Peyer's patch (tissue), 4 donors: ENCODE measurements around the gene MARK3.

ENCODE experiments used
- CTCF ChIP-seq, 6 experiments: fragments of 450-650 bp in 4 of 6; fragments of 200-600 bp in 2 of 6; sonication (generic) in 1 of 6; IDR thresholded peaks; one replicate each; pipeline ENCODE4 v1.5.1; 2017 to 2019; ENCODE audit warnings: antibody characterized with exemption in 6 of 6, mild to moderate bottlenecking in 3 of 6, moderate library complexity in 1 of 6
- POLR2A ChIP-seq, 2 donors: fragments of 450-650 bp; IDR thresholded peaks; one replicate each; pipeline ENCODE4 v1.5.1; 2017; ENCODE audit warnings: antibody characterized with exemption in 2 of 2, mild to moderate bottlenecking in 2 of 2, moderate library complexity in 2 of 2

GRCh38 chr14:103445806-103446205 is 60.6 kb downstream of the MARK3 start:
- TF ChIP-seq CTCF (IDR thresholded peaks at IDR 0.05) (no peak), POLR2A (IDR thresholded peaks at IDR 0.05) (no peak)
